Colonic mucosa (tissue), 4 donors: ENCODE results near the gene SPON1. TPM values are rescaled to one million over a fixed set of nuclear protein-coding genes. Genes with fewer than 3 reads are reported as not detected.
"Not testable (repeated sequence)": the region's sequence is repeated elsewhere in the genome, so short reads cannot be mapped to it uniquely, and the experiment has no call there.

Source experiments
- DNase-seq: peaks from one replicate; pipeline ENCODE4 v3.0.0-alpha.2; 2020
- H3K27ac ChIP-seq: fragments of 200-600 bp; one replicate; pipeline ENCODE4 v1.8.0; 2021
- H3K27me3 ChIP-seq: fragments of 200-600 bp; one replicate; pipeline ENCODE4 v1.8.0; 2021
- H3K36me3 ChIP-seq: fragments of 200-600 bp; one replicate; pipeline ENCODE4 v1.8.0; 2021
- H3K4me1 ChIP-seq: fragments of 200-600 bp; one replicate; pipeline ENCODE4 v1.8.0; 2021; ENCODE audit warnings: mild to moderate bottlenecking
- H3K4me3 ChIP-seq: fragments of 200-600 bp; one replicate; pipeline ENCODE4 v1.8.0; 2021
- H3K9ac ChIP-seq, 2 donors: one replicate each; pipeline ENCODE4 v1.7.0; 2013; ENCODE audit warnings: control low read depth in 2 of 2, low read depth in 2 of 2, low read length in 2 of 2
- H3K9me3 ChIP-seq: fragments of 200-600 bp; one replicate; pipeline ENCODE4 v1.8.0; 2021
- intact Hi-C: fragments of 100-400 bp; cut with DNase I; formaldehyde crosslinking; loops from one replicate; pipeline ENCODE4 v1.14.1; 2022
- total RNA-seq, 2 donors: library from RNA; stranded (reverse); fragmentation: NEBNext Ultra II Directional in 1 of 2; extraction: Animal tissue kit (Norgen Biotek cat#: 25700) in 1 of 2; gene quantifications; one replicate each; pipeline ENCODE4 v1.2.1, GENCODE V29; 2021
- TF ChIP-seq, protein P1 (sequence below): fragments of 200-600 bp; IDR thresholded peaks from one replicate; pipeline ENCODE4 v1.8.0; 2022; ENCODE audit warnings: antibody characterized with exemption, mild to moderate bottlenecking
- donor health status: healthy.
- donor health status: DM: no; HTN: no; CAD: no.
- donor health status: DM: no; HTN: no; CAD: no.

SPON1 gene
- total RNA-seq, 2 donors from 2014 or later, result 91.4 to 93.9 TPM

DNA sequence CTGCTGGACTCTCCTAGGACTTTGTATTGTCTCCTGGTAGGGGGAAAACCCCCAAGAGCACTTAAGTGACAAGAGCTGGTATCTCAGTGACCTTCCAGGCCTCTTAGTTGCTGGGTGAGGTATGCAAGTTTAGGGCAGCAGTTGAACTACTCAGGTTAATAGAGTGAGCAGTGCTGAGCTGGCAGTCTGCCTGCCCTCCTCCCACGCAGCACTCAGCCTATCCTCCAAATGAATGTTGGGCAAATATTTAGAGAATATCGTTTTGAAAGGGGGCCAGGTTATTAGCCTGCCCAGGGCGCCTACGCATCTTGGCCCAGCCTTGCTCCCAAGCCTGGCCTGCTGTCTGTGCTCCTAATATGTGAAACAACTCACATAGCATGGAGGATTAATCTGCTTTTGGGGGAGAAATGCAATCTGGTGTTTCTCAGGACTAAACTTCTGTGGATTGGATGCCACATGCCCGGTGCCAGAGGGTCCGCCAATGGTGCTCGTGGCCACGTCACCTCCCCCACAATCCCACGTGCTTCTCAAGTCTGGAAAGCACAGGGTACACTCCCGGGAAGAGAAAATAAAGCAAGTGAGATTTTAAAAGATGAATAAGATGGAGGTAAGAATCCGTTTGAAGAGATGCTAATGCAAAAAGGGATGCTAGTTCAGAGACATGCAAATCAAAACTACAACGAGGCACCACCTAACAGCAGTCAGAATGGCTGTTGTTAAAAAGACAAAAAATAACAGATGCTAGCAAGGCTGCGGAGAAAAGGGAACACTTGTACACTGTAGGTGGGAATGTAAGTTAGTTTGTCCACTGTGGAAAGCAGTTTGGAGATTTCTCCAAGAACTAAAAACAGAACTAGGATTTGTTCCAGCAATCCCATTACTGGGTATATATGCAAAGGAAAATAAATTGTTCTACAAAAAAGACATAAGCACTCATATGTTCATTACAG lies 67.7 kb downstream of the SPON1 start:
- Histone ChIP-seq H3K27me3 (no peaks in the 10 kb centered on the region), H3K9ac (peak overlapping the region in 1 of 2 donors; percentile 3), H3K27ac (peak overlapping the region; percentile 53), H3K4me1 (peaks cover 3% of the 10 kb centered on the region), H3K9me3 (no peaks in the 10 kb centered on the region), H3K36me3 (no peaks in the 10 kb centered on the region), H3K4me3 (no peak overlapping the region)
- TF ChIP-seq, protein P1, sequence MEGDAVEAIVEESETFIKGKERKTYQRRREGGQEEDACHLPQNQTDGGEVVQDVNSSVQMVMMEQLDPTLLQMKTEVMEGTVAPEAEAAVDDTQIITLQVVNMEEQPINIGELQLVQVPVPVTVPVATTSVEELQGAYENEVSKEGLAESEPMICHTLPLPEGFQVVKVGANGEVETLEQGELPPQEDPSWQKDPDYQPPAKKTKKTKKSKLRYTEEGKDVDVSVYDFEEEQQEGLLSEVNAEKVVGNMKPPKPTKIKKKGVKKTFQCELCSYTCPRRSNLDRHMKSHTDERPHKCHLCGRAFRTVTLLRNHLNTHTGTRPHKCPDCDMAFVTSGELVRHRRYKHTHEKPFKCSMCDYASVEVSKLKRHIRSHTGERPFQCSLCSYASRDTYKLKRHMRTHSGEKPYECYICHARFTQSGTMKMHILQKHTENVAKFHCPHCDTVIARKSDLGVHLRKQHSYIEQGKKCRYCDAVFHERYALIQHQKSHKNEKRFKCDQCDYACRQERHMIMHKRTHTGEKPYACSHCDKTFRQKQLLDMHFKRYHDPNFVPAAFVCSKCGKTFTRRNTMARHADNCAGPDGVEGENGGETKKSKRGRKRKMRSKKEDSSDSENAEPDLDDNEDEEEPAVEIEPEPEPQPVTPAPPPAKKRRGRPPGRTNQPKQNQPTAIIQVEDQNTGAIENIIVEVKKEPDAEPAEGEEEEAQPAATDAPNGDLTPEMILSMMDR, result no peak
- intact Hi-C loops, result no loop called here
- DNase-seq, result peak; percentile 67

DNA sequence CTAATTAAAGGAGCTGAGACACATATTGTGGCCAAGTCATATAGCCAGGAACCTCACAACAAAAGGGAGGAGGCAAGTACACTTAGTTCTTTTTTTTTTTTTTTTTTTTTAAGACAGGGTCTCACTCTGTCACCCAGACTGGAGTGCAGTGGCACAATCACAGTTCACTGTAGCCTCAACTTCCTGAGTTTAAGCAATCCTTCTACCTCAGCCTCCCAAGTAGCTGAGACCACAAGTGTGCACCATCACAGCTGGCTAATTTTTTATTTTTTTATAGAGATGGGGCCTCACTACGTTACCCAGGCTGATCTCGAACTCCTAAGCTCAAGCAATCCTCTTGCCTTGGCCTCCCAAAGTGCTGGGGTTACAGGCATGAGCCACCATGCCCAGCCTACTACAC lies 73.0 kb downstream of the SPON1 start:
- not testable (repeated sequence) for H3K4me1 ChIP-seq, H3K27ac ChIP-seq, H3K27me3 ChIP-seq, DNase-seq, H3K9ac ChIP-seq, H3K4me3 ChIP-seq, H3K9me3 ChIP-seq, H3K36me3 ChIP-seq
- intact Hi-C loops, result loop anchor here (5.0 kb wide), 1 partner anchor 63 kb away; no protein-coding TSS in a partner anchor

DNA sequence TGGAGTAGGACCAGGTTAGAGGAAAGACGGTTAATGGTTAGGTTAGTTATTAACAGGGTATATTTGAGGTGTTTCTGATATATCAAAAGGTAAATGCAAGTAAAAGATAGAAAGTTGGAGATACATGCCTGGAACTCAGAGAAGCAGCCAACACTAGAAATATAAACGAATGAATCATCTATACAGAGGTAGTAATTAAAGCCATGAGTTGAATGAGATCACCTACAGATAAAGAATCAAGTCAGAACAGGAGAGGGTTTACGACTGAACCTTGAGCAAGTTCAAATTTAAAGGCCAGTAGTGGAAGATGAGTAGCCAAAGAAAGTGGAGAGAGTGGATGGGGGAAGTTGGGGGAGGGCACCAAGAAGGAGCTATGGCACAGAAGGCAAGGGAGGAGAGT lies 73.9 kb downstream of the SPON1 start:
- H3K9ac ChIP-seq, result no peak overlapping the region
- no peak overlapping the region for H3K4me3 ChIP-seq
- no peaks in the 10 kb centered on the region for H3K27me3 ChIP-seq
- no peak overlapping the region for H3K27ac ChIP-seq
- intact Hi-C loops, result loop anchor here (5.0 kb wide), 1 partner anchor 64 kb away; no protein-coding TSS in a partner anchor
- H3K36me3 ChIP-seq, result no peaks in the 10 kb centered on the region
- TF ChIP-seq, protein P1, result no peak
- no peaks in the 10 kb centered on the region for H3K9me3 ChIP-seq
- no peaks in the 10 kb centered on the region for H3K4me1 ChIP-seq
- no peak for DNase-seq

DNA sequence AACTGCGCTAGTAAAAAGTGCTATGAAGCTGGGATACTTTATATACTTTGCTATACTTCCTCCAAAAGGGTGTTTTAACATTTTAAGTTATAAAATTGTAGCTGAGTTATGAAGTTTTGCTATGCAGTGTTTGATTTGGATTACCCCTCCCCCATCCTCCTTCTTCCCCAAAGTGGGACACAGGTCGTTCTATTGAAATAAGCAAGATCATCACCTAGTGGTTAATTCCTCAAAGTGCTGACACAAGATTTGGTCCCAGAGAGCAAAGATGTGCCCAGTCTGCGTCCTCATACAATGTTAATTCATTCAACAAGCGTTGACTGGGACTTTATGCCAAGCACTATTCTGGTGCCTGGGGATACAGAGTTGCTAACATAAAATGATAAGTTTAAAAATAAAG lies 78.5 kb downstream of the SPON1 start:
- Histone ChIP-seq H3K27me3 (no peaks in the 10 kb centered on the region), H3K9ac (no peak overlapping the region), H3K27ac (no peak overlapping the region), H3K4me1 (no peaks in the 10 kb centered on the region), H3K36me3 (no peaks in the 10 kb centered on the region), H3K4me3 (no peak overlapping the region), H3K9me3 (no peaks in the 10 kb centered on the region)
- peak; percentile 9 for DNase-seq
- TF ChIP-seq, protein P1, result no peak
- intact Hi-C loops, result no loop called here

DNA sequence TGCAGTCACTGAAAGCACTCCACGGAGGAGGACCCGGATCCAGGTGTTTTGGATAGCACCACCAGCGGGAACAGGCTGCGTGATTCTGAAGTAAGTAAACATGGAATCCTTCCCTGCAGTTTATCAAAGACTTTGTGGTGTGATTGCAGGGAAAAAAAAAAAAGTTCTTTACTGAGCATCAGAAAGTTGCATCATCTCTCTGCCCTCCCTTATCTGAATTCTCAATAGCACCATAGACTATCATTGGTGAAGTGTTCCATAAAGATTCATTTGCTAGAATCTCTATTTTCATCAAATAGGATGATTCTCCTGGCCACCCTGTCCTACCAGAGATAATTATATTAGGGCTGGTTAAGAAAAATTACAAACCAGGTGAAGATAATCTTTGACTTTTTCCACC lies 79.0 kb downstream of the SPON1 start:
- no peak for DNase-seq
- H3K4me1 ChIP-seq, result no peaks in the 10 kb centered on the region
- TF ChIP-seq, protein P1, result no peak
- H3K27me3 ChIP-seq, result no peaks in the 10 kb centered on the region
- H3K27ac ChIP-seq, result no peak overlapping the region
- H3K9ac ChIP-seq, result no peak overlapping the region
- no peak overlapping the region for H3K4me3 ChIP-seq
- no peaks in the 10 kb centered on the region for H3K9me3 ChIP-seq
- H3K36me3 ChIP-seq, result no peaks in the 10 kb centered on the region
- intact Hi-C loops, result no loop called here
